Esophagus muscularis mucosa (tissue), 4 donors: Measurements from ENCODE around the gene AMACR. TPM values are rescaled to one million over a fixed set of nuclear protein-coding genes. Genes with fewer than 3 reads are reported as not detected.

ENCODE experiments used
- DNase-seq: peaks from one replicate; pipeline ENCODE4 v3.0.0-alpha.2; 2017; ENCODE audit errors: extremely low spot score
- H3K27ac ChIP-seq, 4 donors: fragments of 200-600 bp; sonication (generic); replicated peaks in 1 of 4; 1 replicate in 3 of 4; 2 replicates in 1 of 4; pipeline ENCODE4 v1.5.1; 2016 to 2019; ENCODE audit warnings: mild to moderate bottlenecking in 1 of 4
- H3K27me3 ChIP-seq, 4 donors: fragments of 200-600 bp; sonication (generic); one replicate each; pipeline versions ENCODE4 v1.5.1 to v1.6.0; 2016 to 2019
- H3K36me3 ChIP-seq, 4 donors: fragments of 200-600 bp; sonication (generic); one replicate each; pipeline ENCODE4 v1.5.1; 2016 to 2019
- H3K4me1 ChIP-seq, 4 donors: fragments of 200-600 bp; sonication (generic); one replicate each; pipeline ENCODE4 v1.5.1; 2016 to 2019
- H3K4me3 ChIP-seq, 4 donors: fragments of 200-600 bp; sonication (generic); 1 replicate in 2 of 4; 2 replicates in 2 of 4; pipeline ENCODE4 v1.5.1; 2016 to 2019; ENCODE audit warnings: mild to moderate bottlenecking in 4 of 4, moderate library complexity in 1 of 4
- H3K9me3 ChIP-seq, 4 donors: fragments of 200-600 bp; sonication (generic); 1 replicate in 3 of 4; 2 replicates in 1 of 4; pipeline ENCODE4 v1.5.1; 2016 to 2019
- EP300 ChIP-seq: sonication (generic); formaldehyde crosslinking; IDR thresholded peaks from one replicate; pipeline ENCODE4 v1.6.1; 2017; ENCODE audit warnings: antibody characterized with exemption
- POLR2A ChIP-seq: fragments of 450-650 bp; IDR thresholded peaks from one replicate; pipeline ENCODE4 v1.6.1; 2017; ENCODE audit warnings: antibody characterized with exemption, moderate library complexity, mild to moderate bottlenecking, low read depth
- POLR2AphosphoS5 ChIP-seq, 2 donors: sonication (generic); formaldehyde crosslinking; IDR thresholded peaks; one replicate each; pipeline ENCODE4 v1.6.1; 2017; ENCODE audit warnings: antibody characterized with exemption in 2 of 2
- WGBS: methylation state at CpG from one replicate; pipeline ENCODE4 v1.1.5; 2018; 5-methylcytosine and 5-hydroxymethylcytosine counted together
- intact Hi-C: fragments of 100-400 bp; cut with DNase I; formaldehyde crosslinking; loops from one replicate; pipeline ENCODE4 v1.15.1; 2023
- total RNA-seq, 4 donors: library from RNA; depleted of rRNA; stranded (reverse); fragments of >200 nt; gene quantifications; one replicate each; pipeline versions ENCODE4 v1.1.0 to v1.2.1, GENCODE V29; 2016
- TF ChIP-seq, protein P1 (sequence below), 3 experiments: fragments of 200-600 bp in 2 of 3; fragments of 450-650 bp in 1 of 3; sonication (generic) in 2 of 3; IDR thresholded peaks; one replicate each; pipeline ENCODE4 v1.5.1; 2017 to 2019; ENCODE audit warnings: antibody characterized with exemption in 3 of 3, mild to moderate bottlenecking in 2 of 3, moderate library complexity in 1 of 3

Gene AMACR
- total RNA-seq, 4 donors from 2014 or later, result 6.1 to 12.7 (median 9.5) TPM

DNA sequence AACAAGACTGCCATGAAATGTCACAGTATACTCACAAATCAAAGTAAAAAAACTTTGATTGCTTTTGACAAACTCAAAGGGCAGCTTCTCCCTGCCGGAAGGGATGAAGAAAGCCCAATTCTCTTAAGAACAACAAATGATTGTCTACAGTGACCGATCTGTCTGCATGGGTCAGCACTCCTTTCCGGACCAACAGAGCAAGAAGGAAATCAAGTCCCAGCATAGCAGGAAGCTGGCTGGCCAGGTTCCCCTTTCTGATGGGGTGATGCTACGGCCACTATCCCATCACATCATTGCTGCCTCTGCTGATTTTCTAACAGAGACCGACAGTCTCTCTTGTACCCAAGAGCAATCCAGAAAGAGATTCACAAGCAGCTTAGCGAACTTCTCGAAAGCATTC lies 34.5 kb upstream of the AMACR start:
- Histone ChIP-seq H3K27me3 (no peaks in the 10 kb centered on the region), H3K9me3 (no peaks in the 10 kb centered on the region), H3K4me1 (peaks cover 17 to 49% (median 32%) of the 10 kb centered on the region in 4 donors), H3K4me3 (peak overlapping the region; percentile 32 to 42 (median 37)), H3K36me3 (no peaks in the 10 kb centered on the region), H3K27ac (peak overlapping the region; percentile 34 to 50 (median 47))
- no peak for DNase-seq
- intact Hi-C loops, result no loop called here
- WGBS, result 51% methylated on average over 7 of the region's 7 CpGs
- TF ChIP-seq POLR2AphosphoS5 (IDR thresholded peaks at IDR 0.05) (peak in 1 of 2 donors; percentile 14), EP300 (no peak), POLR2A (no peak)
- TF ChIP-seq, protein P1, sequence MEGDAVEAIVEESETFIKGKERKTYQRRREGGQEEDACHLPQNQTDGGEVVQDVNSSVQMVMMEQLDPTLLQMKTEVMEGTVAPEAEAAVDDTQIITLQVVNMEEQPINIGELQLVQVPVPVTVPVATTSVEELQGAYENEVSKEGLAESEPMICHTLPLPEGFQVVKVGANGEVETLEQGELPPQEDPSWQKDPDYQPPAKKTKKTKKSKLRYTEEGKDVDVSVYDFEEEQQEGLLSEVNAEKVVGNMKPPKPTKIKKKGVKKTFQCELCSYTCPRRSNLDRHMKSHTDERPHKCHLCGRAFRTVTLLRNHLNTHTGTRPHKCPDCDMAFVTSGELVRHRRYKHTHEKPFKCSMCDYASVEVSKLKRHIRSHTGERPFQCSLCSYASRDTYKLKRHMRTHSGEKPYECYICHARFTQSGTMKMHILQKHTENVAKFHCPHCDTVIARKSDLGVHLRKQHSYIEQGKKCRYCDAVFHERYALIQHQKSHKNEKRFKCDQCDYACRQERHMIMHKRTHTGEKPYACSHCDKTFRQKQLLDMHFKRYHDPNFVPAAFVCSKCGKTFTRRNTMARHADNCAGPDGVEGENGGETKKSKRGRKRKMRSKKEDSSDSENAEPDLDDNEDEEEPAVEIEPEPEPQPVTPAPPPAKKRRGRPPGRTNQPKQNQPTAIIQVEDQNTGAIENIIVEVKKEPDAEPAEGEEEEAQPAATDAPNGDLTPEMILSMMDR (IDR thresholded peaks at IDR 0.05), result no peak

DNA sequence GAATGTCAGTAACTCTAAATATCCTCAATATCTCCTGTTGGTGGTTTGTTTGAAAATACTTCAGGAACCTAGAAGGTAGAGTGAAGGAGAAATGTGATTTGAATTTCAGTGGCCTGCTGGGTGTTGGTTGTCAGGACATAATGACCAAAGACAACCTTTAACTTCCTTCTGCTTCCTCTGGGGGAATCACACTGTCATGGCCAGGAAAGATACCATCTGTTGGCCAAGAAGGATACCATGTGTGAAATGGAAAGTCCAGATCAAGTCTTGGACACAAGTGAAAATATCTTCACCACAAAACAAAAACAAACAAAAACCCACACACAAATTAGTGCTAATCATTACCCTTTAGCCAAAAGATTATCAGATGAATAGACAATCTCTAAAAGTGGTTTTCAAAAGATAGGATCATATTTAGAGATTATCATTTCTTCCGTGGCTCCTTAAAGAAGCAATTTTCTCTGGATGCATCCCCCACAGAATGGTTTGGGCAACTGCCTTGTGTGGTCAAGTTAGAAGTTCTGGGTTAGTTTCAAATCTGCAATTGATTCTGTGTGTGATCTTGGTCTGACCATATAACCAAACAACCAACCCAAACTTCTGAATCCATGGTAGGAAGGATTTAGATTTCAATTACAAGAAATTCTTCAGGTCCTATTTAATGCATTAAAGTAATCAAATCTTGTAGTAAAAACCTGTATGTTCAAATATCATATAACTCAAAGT lies 33.6 kb upstream of the AMACR start:
- Histone ChIP-seq H3K36me3 (no peaks in the 10 kb centered on the region), H3K4me3 (no peak overlapping the region), H3K27me3 (no peaks in the 10 kb centered on the region), H3K4me1 (peaks cover 17 to 57% (median 33%) of the 10 kb centered on the region in 4 donors), H3K27ac (no peak overlapping the region), H3K9me3 (no peaks in the 10 kb centered on the region)
- DNase-seq, result no peak
- no peak for TF ChIP-seq POLR2A
- TF ChIP-seq, protein P1 (IDR thresholded peaks at IDR 0.05), result no peak
- TF ChIP-seq POLR2AphosphoS5 (IDR thresholded peaks at IDR 0.05), result no peak
- TF ChIP-seq EP300, result no peak
- 78% methylated on average over 1 of the region's 1 CpG for WGBS
- intact Hi-C loops, result no loop called here

DNA sequence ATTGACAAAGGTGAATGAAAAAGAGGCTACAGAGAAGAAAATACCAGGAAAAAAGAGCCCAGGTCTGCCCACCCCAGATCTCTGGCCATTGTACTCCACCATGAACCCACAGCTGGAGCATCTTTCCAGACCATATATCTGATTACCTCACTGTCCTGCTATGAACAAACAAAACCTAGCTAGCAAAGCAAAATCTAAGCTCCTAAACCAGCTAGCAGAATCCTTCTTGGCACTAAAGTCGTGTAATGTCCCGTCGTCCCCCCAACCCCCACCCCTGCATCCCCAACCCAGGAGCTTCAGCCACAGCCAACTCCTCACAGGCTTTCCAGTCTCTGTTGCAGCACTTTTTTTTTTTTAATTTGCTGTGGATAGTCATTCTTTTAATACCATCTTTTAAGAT lies 32.6 kb upstream of the AMACR start:
- intact Hi-C loops, result no loop called here
- TF ChIP-seq EP300, result no peak
- TF ChIP-seq POLR2AphosphoS5 (IDR thresholded peaks at IDR 0.05), result no peak
- no peak for TF ChIP-seq POLR2A
- TF ChIP-seq, protein P1 (IDR thresholded peaks at IDR 0.05), result no peak
- H3K4me3 ChIP-seq, result no peak overlapping the region
- DNase-seq, result peak; percentile 42
- no peaks in the 10 kb centered on the region for H3K9me3 ChIP-seq
- WGBS, result 49% methylated on average over 3 of the region's 3 CpGs
- no peak overlapping the region for H3K27ac ChIP-seq
- H3K36me3 ChIP-seq, result peaks cover 0 to 1% (median under 1%) of the 10 kb centered on the region in 4 donors
- H3K27me3 ChIP-seq, result no peaks in the 10 kb centered on the region
- H3K4me1 ChIP-seq, result peaks cover 17 to 55% (median 32%) of the 10 kb centered on the region in 4 donors

DNA sequence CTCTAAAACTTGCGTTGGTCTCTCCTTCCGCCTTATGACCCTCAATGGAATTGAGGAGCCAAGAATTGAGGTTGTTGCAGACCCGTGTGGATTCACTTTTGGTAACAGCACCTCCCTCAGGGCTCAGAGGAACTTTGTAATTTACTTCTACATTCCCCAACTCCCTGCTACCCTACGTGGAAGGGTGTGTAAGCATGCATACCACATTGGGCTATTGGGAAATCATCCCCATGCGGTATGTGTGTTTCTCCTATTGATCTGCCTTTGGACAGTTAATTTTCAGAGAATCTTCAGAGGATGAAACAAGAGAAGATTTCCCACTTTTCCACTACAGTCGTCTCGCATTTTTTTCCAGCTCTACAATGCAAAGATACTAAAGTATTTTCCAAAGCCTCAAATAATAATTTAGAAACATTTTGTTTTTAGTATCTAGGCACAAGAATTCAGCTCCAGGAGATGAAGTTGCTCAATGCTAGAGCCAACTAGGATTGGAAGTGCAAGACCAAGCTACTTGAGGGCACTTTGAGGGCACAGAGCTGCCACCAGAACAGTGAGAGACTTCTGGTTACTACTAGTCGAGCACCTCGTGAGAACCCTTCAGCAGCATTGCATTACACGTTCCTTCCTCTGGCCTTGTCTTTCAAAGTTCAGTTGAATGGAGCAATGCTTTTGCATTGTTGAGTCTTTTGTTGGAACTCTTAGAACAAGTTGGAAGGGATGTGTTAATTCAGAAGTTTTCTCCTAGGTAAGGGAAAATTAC lies 31.7 kb upstream of the AMACR start:
- no peak overlapping the region for H3K4me3 ChIP-seq
- WGBS, result 95% methylated on average over 10 of the region's 10 CpGs
- H3K4me1 ChIP-seq, result peaks cover 17 to 46% (median 26%) of the 10 kb centered on the region in 4 donors
- no peaks in the 10 kb centered on the region for H3K27me3 ChIP-seq
- peak overlapping the region in 1 of 4 donors; percentile 29 for H3K27ac ChIP-seq
- H3K9me3 ChIP-seq, result no peaks in the 10 kb centered on the region
- DNase-seq, result peak; percentile 50
- intact Hi-C loops, result no loop called here
- TF ChIP-seq POLR2AphosphoS5 (IDR thresholded peaks at IDR 0.05), result no peak
- TF ChIP-seq POLR2A, result no peak
- TF ChIP-seq, protein P1 (IDR thresholded peaks at IDR 0.05), result no peak
- TF ChIP-seq EP300, result no peak
- peaks cover 0 to 10% (median 4%) of the 10 kb centered on the region in 4 donors for H3K36me3 ChIP-seq
